Liver (tissue), 4 donors: ENCODE data around the gene FAM168B. TPM values are rescaled to one million over a fixed set of nuclear protein-coding genes. Genes with fewer than 3 reads are reported as not detected.

Experiments used
- polyA plus RNA-seq, 2 donors: library from polyadenylated mRNA; stranded (reverse) in 1 of 2; unstranded in 1 of 2; fragments of 200-250 nt in 1 of 2; fragments of >200 nt in 1 of 2; fragmentation: Nextera tagmentation in 1 of 2; extraction: Ambion mirVana in 1 of 2; gene quantifications; one replicate each; pipeline versions ENCODE4 v1.2.1 to v1.2.3, GENCODE V29; 2013 to 2015
- total RNA-seq, 2 donors: library from RNA; depleted of rRNA; stranded (reverse); fragments of >200 nt; gene quantifications; one replicate each; pipeline ENCODE4 v1.2.3, GENCODE V29; 2014
- donor health status: healthy.
- donor health status: healthy.
- donor health status: healthy.

The FAM168B gene
- total and polyA plus RNA-seq, 4 donors: 13.9 to 62.3 (median 30.8) TPM

Other genes starting within 250 kb of the FAM168B start
- 10 to 100 TPM; 26.6 to 34.9 TPM for gene PLEKHB2, start 11.9 kb upstream of the FAM168B start, total RNA-seq
- 10 to 100 TPM in 1 of 2 donors, 1 to 10 TPM in 1; 8.6 to 11.0 TPM for gene PLEKHB2, start 11.9 kb upstream of the FAM168B start, polyA plus RNA-seq
- gene POTEE, start 116.1 kb upstream of the FAM168B start, total RNA-seq: not detected
- under 1 TPM in 1 of 2 donors, not detected in 1; 0.07 TPM for gene POTEE, start 116.1 kb upstream of the FAM168B start, polyA plus RNA-seq